Activated T-cell treated with anti-CD3 and anti-CD28 coated beads, Interleukin-2, amount 50 U/mL, for 72 hours (primary cell): ENCODE data around the gene TRAK1. TPM values are rescaled to one million over a fixed set of nuclear protein-coding genes. Genes with fewer than 3 reads are reported as not detected.
A peak's percentile ranks its signal among the peaks of the same experiment; 100 is the strongest.

Experiments
- ATAC-seq, 2 donors: fragments of 150-1000 bp; cut with Tn5 transposase; replicated peaks in 1 of 2; 2 replicates each; pipeline ENCODE4 v1.10.0; 2021; ENCODE audit warnings: moderate library complexity in 2 of 2, mild to moderate bottlenecking in 1 of 2
- DNase-seq, 2 donors: peaks; one replicate each; pipeline ENCODE4 v3.0.0; 2021 to 2022; ENCODE audit warnings: mixed read lengths in 1 of 2
- H3K27ac Mint-ChIP-seq: one replicate; pipeline ENCODE4 v1.8.0; 2022; ENCODE audit warnings: mild to moderate bottlenecking, moderate library complexity, mixed read lengths
- H3K27me3 Mint-ChIP-seq: one replicate; pipeline ENCODE4 v1.8.0; 2022; ENCODE audit warnings: low read depth, mixed read lengths
- H3K36me3 Mint-ChIP-seq, 2 donors: one replicate each; pipeline ENCODE4 v1.8.0; 2022; ENCODE audit warnings: mixed read lengths in 2 of 2, mild to moderate bottlenecking in 1 of 2; ENCODE audit not compliant: insufficient read depth in 2 of 2
- H3K4me1 Mint-ChIP-seq: one replicate; pipeline ENCODE4 v1.8.0; 2022; ENCODE audit warnings: low read depth, mixed read lengths
- H3K4me3 Mint-ChIP-seq, 2 donors: one replicate each; pipeline ENCODE4 v1.8.0; 2022; ENCODE audit warnings: mild to moderate bottlenecking in 2 of 2, mixed read lengths in 2 of 2, moderate library complexity in 2 of 2
- H3K9me3 Mint-ChIP-seq, 2 donors: one replicate each; pipeline ENCODE4 v1.8.0; 2022; ENCODE audit warnings: mixed read lengths in 2 of 2
- total RNA-seq, 2 donors: library from RNA; stranded (reverse); gene quantifications; one replicate each; pipeline ENCODE4 v1.2.3, GENCODE V29; 2022

TRAK1 gene
- total RNA-seq, 2 donors from 2014 or later = 17.8 to 19.6 TPM

GRCh38 chr3:42179110-42179725 is 88.1 kb downstream of the TRAK1 start:
- Mint-ChIP-seq H3K9me3 (no peaks in the 10 kb centered on the region), H3K27me3 (no peaks in the 10 kb centered on the region), H3K4me1 (peaks cover 9% of the 10 kb centered on the region), H3K36me3 (no peaks in the 10 kb centered on the region), H3K4me3 (no peak overlapping the region), H3K27ac (no peak overlapping the region)
- peak; percentile 40 to 53 for ATAC-seq
- peak in 1 of 2 donors; percentile 4 for DNase-seq

GRCh38 chr3:42180901-42181300 is 89.7 kb downstream of the TRAK1 start:
- H3K27ac Mint-ChIP-seq = no peak overlapping the region
- H3K36me3 Mint-ChIP-seq = no peaks in the 10 kb centered on the region
- ATAC-seq = no peak
- no peaks in the 10 kb centered on the region for H3K27me3 Mint-ChIP-seq
- no peak overlapping the region for H3K4me3 Mint-ChIP-seq
- H3K9me3 Mint-ChIP-seq = no peaks in the 10 kb centered on the region
- no peak for DNase-seq
- H3K4me1 Mint-ChIP-seq = peaks cover 9% of the 10 kb centered on the region

GRCh38 chr3:42182555-42182954 is 91.4 kb downstream of the TRAK1 start:
- no peaks in the 10 kb centered on the region for H3K9me3 Mint-ChIP-seq
- H3K4me1 Mint-ChIP-seq = peaks cover 9% of the 10 kb centered on the region

GRCh38 chr3:42183991-42184632 is 93.0 kb downstream of the TRAK1 start:
- Mint-ChIP-seq H3K36me3 (peaks cover 0 to 2% of the 10 kb centered on the region in 2 donors), H3K4me1 (peaks cover 8% of the 10 kb centered on the region), H3K27me3 (no peaks in the 10 kb centered on the region), H3K4me3 (no peak overlapping the region), H3K27ac (no peak overlapping the region), H3K9me3 (no peaks in the 10 kb centered on the region)
- no peak for ATAC-seq
- DNase-seq = no peak

More at GRCh38 chr3:42182555-42182954, 91.4 kb downstream of the TRAK1 start:
- peaks cover 0 to under 1% of the 10 kb centered on the region in 2 donors for H3K36me3 Mint-ChIP-seq
- ATAC-seq (no peak), DNase-seq (no peak)
- no peak overlapping the region for H3K27ac Mint-ChIP-seq
- H3K4me3 Mint-ChIP-seq = no peak overlapping the region
- H3K27me3 Mint-ChIP-seq = no peaks in the 10 kb centered on the region

- Mint-ChIP-seq H3K4me1 (peaks cover under 1% of the 10 kb centered on the region), H3K36me3 (peaks cover 0 to 2% of the 10 kb centered on the region in 2 donors), H3K9me3 (no peaks in the 10 kb centered on the region), H3K27ac (no peak overlapping the region), H3K4me3 (no peak overlapping the region), H3K27me3 (no peaks in the 10 kb centered on the region)
- no peak for DNase-seq
- ATAC-seq = no peak
Measured at GRCh38 chr3:42184651-42185443, 93.7 kb downstream of the TRAK1 start.

GRCh38 chr3:42187936-42188335 is 96.8 kb downstream of the TRAK1 start:
- ATAC-seq (no peak), DNase-seq (no peak)
- no peaks in the 10 kb centered on the region for H3K27me3 Mint-ChIP-seq
- H3K4me1 Mint-ChIP-seq = peaks cover 17% of the 10 kb centered on the region
- no peak overlapping the region for H3K27ac Mint-ChIP-seq
- peaks cover 0 to 2% of the 10 kb centered on the region in 2 donors for H3K36me3 Mint-ChIP-seq
- no peaks in the 10 kb centered on the region for H3K9me3 Mint-ChIP-seq
- H3K4me3 Mint-ChIP-seq = no peak overlapping the region

- no peak for DNase-seq
- no peaks in the 10 kb centered on the region for H3K9me3 Mint-ChIP-seq
- H3K27me3 Mint-ChIP-seq = no peaks in the 10 kb centered on the region
- H3K4me3 Mint-ChIP-seq = no peak overlapping the region
- peaks cover 19% of the 10 kb centered on the region for H3K4me1 Mint-ChIP-seq
- no peak for ATAC-seq
- peaks cover 0 to 2% of the 10 kb centered on the region in 2 donors for H3K36me3 Mint-ChIP-seq
- no peak overlapping the region for H3K27ac Mint-ChIP-seq
Measured at GRCh38 chr3:42188376-42188775, 97.2 kb downstream of the TRAK1 start.

- Mint-ChIP-seq H3K27me3 (no peaks in the 10 kb centered on the region), H3K4me3 (no peak overlapping the region), H3K36me3 (peaks cover 0 to 2% of the 10 kb centered on the region in 2 donors), H3K4me1 (peaks cover 19% of the 10 kb centered on the region), H3K27ac (no peak overlapping the region), H3K9me3 (no peaks in the 10 kb centered on the region)
- ATAC-seq (no peak), DNase-seq (no peak)
Measured at GRCh38 chr3:42189001-42189460, 97.9 kb downstream of the TRAK1 start.

GRCh38 chr3:42189736-42190135 is 98.6 kb downstream of the TRAK1 start:
- Mint-ChIP-seq H3K36me3 (peaks cover 0 to 4% of the 10 kb centered on the region in 2 donors), H3K27ac (no peak overlapping the region), H3K4me3 (no peak overlapping the region), H3K4me1 (peaks cover 19% of the 10 kb centered on the region), H3K9me3 (no peaks in the 10 kb centered on the region), H3K27me3 (no peaks in the 10 kb centered on the region)
- no peak for DNase-seq
- no peak for ATAC-seq

- H3K4me3 Mint-ChIP-seq = no peak overlapping the region
- H3K27me3 Mint-ChIP-seq = no peaks in the 10 kb centered on the region
- H3K36me3 Mint-ChIP-seq = peaks cover 0 to 4% of the 10 kb centered on the region in 2 donors
- peaks cover 22% of the 10 kb centered on the region for H3K4me1 Mint-ChIP-seq
- H3K9me3 Mint-ChIP-seq = no peaks in the 10 kb centered on the region
- H3K27ac Mint-ChIP-seq = no peak overlapping the region
- peak; percentile 62 to 73 for DNase-seq
- ATAC-seq = peak; percentile 55 to 60
Measured at GRCh38 chr3:42190701-42191442, 99.7 kb downstream of the TRAK1 start.

- DNase-seq (no peak), ATAC-seq (peak; percentile 26 to 37)
- peaks cover 0 to 4% of the 10 kb centered on the region in 2 donors for H3K36me3 Mint-ChIP-seq
- H3K9me3 Mint-ChIP-seq = no peaks in the 10 kb centered on the region
- no peak overlapping the region for H3K27ac Mint-ChIP-seq
- H3K27me3 Mint-ChIP-seq = no peaks in the 10 kb centered on the region
- peaks cover 24% of the 10 kb centered on the region for H3K4me1 Mint-ChIP-seq
- no peak overlapping the region for H3K4me3 Mint-ChIP-seq
Measured at GRCh38 chr3:42191443-42191747, 100.2 kb downstream of the TRAK1 start.

- DNase-seq (no peak), ATAC-seq (no peak)
- H3K27ac Mint-ChIP-seq = no peak overlapping the region
- H3K4me3 Mint-ChIP-seq = no peak overlapping the region
- peaks cover 24% of the 10 kb centered on the region for H3K4me1 Mint-ChIP-seq
- no peaks in the 10 kb centered on the region for H3K27me3 Mint-ChIP-seq
- H3K36me3 Mint-ChIP-seq = peaks cover 0 to 4% of the 10 kb centered on the region in 2 donors
- H3K9me3 Mint-ChIP-seq = no peaks in the 10 kb centered on the region
Measured at GRCh38 chr3:42192334-42193200, 101.4 kb downstream of the TRAK1 start.
